Large intestine (tissue), 3 donors: ENCODE results near the gene CFAP251. TPM values are rescaled to one million over a fixed set of nuclear protein-coding genes. Genes with fewer than 3 reads are reported as not detected.
A peak's percentile ranks its signal among the peaks of the same experiment; 100 is the strongest.

Source experiments
- DNase-seq, 2 donors: peaks; one replicate each; pipeline versions ENCODE4 v3.0.0 to v3.0.0-alpha.2; 2013
- H3K27ac ChIP-seq: one replicate; pipeline ENCODE4 v1.5.1; 2013; ENCODE audit warnings: low read length
- H3K27me3 ChIP-seq: 2 replicates; pipeline ENCODE4 v1.6.1; 2013; ENCODE audit warnings: low read length; ENCODE audit not compliant: control insufficient read depth, insufficient read depth
- H3K36me3 ChIP-seq: 2 replicates; pipeline ENCODE4 v1.6.1; 2013; ENCODE audit warnings: low read length; ENCODE audit not compliant: control insufficient read depth, insufficient read depth
- H3K4me1 ChIP-seq: one replicate; pipeline ENCODE4 v1.6.1; 2013; ENCODE audit warnings: low read length; ENCODE audit not compliant: control insufficient read depth, insufficient read depth
- H3K4me3 ChIP-seq: one replicate; pipeline ENCODE4 v1.5.1; 2013; ENCODE audit warnings: low read length
- H3K9me3 ChIP-seq: one replicate; pipeline ENCODE4 v1.6.1; 2013; ENCODE audit warnings: mild to moderate bottlenecking, low read depth, low read length, moderate library complexity; ENCODE audit not compliant: control insufficient read depth
- WGBS: methylation state at CpG from one replicate; pipeline ENCODE4 v1.1.5; 2013; ENCODE audit warnings: low lambda C conversion rate; ENCODE audit not compliant: insufficient coverage; 5-methylcytosine and 5-hydroxymethylcytosine counted together
- polyA plus RNA-seq: library from polyadenylated mRNA; unstranded; fragments of 120-200 nt; gene quantifications from one replicate; pipeline ENCODE4 v1.2.1, GENCODE V29; 2013

Gene CFAP251
- polyA plus RNA-seq, 1 donor: 2.2 TPM

DNA sequence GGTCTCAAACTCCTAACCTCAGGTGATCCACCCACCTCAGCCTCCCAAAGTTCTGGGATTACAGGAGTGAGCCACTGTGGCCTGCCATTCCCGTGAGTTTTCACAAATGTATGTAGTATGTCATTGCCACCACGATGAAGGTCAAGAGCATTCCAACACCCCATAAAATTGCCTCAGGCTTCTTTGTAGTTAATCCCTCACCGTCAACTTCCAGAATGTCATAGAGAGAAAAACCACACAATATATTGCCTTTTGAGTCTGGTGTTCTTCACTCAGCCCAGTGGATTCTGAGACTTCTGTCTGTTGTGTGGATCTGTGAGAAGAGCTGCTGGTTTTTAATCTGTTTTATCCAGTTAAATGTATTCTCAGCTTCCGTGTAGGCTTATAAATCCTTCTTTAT is 12.6 kb upstream of the CFAP251 start:
- no peaks in the 10 kb centered on the region for H3K9me3 ChIP-seq
- no peaks in the 10 kb centered on the region for H3K4me1 ChIP-seq
- no peak overlapping the region for H3K4me3 ChIP-seq
- WGBS: no CpG with 5 or more reads among the region's 4 CpGs
- no peak overlapping the region for H3K27ac ChIP-seq
- no peak for DNase-seq
- peaks cover 64% of the 10 kb centered on the region for H3K36me3 ChIP-seq
- H3K27me3 ChIP-seq: no peaks in the 10 kb centered on the region

DNA sequence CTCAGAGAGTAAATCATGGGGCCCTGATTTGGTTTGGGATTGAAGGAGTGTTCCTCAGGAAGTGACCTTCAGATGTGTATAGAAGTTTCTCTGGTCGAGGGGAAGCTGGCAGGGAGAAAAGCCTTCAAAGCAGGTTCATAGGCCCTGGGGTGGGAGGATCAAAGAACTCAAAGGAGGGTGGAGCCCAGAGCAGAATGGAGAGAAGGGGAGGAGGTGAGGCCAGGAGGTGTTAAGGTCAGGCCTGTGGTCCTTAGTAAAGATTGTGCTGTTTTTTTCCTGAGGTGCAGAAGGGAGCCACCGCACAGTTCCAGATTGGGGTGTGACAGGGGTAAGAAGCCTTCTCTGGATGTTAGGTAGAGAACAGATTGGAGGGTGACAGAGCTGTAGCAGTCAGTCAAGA is 9.7 kb upstream of the CFAP251 start:
- H3K9me3 ChIP-seq: no peaks in the 10 kb centered on the region

GRCh38 chr12:121911824-121912585 is 6.4 kb upstream of the CFAP251 start:
- no peaks in the 10 kb centered on the region for H3K27me3 ChIP-seq
- peaks cover 56% of the 10 kb centered on the region for H3K36me3 ChIP-seq
- DNase-seq: no peak
- 91% methylated on average over 4 of the region's 14 CpGs for WGBS
- no peaks in the 10 kb centered on the region for H3K4me1 ChIP-seq
- no peak overlapping the region for H3K4me3 ChIP-seq
- no peaks in the 10 kb centered on the region for H3K9me3 ChIP-seq
- H3K27ac ChIP-seq: no peak overlapping the region

More for the DNA sequence above, 9.7 kb upstream of the CFAP251 start:
- Histone ChIP-seq H3K4me3 (no peak overlapping the region), H3K36me3 (peaks cover 51% of the 10 kb centered on the region), H3K27ac (no peak overlapping the region), H3K4me1 (no peaks in the 10 kb centered on the region), H3K27me3 (no peaks in the 10 kb centered on the region)
- no peak for DNase-seq
- WGBS: 40% methylated on average over 1 of the region's 2 CpGs

DNA sequence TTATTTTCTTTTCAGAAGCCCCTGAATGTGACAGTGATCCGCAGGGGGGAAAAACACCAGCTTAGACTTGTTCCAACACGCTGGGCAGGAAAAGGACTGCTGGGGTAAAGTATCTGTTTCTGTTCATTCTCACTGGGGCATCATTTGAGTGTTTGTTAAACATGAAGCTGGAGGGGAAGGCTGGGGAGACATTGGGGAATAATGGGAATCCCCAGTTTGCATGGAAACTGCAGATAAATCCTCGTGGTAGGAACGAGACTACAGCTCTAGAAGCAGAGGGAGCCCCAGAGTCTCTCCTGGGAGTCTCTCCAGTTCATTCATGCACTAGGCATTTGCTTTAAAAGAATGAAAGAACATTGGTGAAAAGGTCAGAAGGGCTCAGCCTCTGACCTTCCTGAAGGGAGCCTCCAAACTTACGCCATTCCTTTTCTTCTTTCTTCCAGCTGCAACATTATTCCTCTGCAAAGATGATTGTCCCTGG is 2.5 kb upstream of the CFAP251 start:
- H3K36me3 ChIP-seq: peaks cover 36% of the 10 kb centered on the region

DNA sequence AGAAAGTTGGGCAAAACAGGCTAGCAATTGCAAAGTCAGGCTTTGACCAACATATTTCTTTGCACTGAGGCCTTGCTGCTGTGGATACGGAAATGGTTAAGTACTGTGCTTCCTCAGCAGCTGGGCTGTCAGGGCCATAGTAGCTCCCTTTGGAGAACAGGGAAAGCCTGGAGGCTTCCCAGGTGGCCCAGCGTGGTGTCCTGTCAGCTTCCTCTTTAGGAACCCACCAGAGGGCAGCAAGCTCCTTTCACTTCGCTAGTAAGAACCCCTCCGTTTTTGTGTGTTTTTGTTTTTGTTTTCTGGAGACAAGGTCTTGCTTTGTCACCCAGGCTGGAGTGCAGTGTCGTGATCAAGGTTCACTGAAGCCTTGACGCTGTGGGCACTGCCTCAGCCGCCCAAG is 1.7 kb upstream of the CFAP251 start:
- no peak overlapping the region for H3K4me3 ChIP-seq
- H3K27me3 ChIP-seq: no peaks in the 10 kb centered on the region
- no CpG with 5 or more reads among the region's 7 CpGs for WGBS
- no peak for DNase-seq
- H3K9me3 ChIP-seq: no peaks in the 10 kb centered on the region
- peaks cover 35% of the 10 kb centered on the region for H3K36me3 ChIP-seq
- peaks cover 2% of the 10 kb centered on the region for H3K4me1 ChIP-seq
- H3K27ac ChIP-seq: no peak overlapping the region

More for the DNA sequence above, 2.5 kb upstream of the CFAP251 start:
- Histone ChIP-seq H3K27me3 (no peaks in the 10 kb centered on the region), H3K4me3 (no peak overlapping the region), H3K4me1 (peaks cover 2% of the 10 kb centered on the region), H3K9me3 (no peaks in the 10 kb centered on the region), H3K27ac (no peak overlapping the region)
- no peak for DNase-seq
- WGBS: 100% methylated on average over 1 of the region's 5 CpGs

DNA sequence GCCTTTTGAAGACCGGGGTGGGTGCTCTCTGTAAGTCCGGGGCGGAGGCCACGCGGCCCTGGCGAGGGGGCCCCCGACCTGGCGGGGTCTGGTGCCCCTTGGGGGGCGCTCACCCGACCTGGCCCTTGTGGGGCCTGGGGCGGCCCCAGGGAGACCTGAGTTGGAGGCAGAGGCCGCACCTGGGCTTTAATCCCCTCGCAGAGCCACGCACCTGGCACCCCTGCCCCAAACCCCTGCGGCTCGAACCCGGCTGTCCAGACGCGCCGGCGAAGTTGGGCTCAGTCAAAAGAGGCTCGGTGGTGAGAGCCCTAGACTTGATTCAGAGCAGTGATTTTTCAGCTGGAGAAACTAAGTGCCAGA is 267 bp downstream of the CFAP251 start:
- H3K4me1 ChIP-seq: peaks cover 2% of the 10 kb centered on the region
- H3K27me3 ChIP-seq: no peaks in the 10 kb centered on the region
- peak overlapping the region; percentile 45 for H3K4me3 ChIP-seq
- peaks cover 24% of the 10 kb centered on the region for H3K36me3 ChIP-seq
- DNase-seq: no peak
- WGBS: no CpG with 5 or more reads among the region's 22 CpGs
- no peaks in the 10 kb centered on the region for H3K9me3 ChIP-seq
- no peak overlapping the region for H3K27ac ChIP-seq

GRCh38 chr12:121921066-121921465 is 2.7 kb downstream of the CFAP251 start:
- Histone ChIP-seq H3K9me3 (no peaks in the 10 kb centered on the region), H3K27me3 (no peaks in the 10 kb centered on the region), H3K4me3 (no peak overlapping the region), H3K27ac (no peak overlapping the region), H3K36me3 (peaks cover 13% of the 10 kb centered on the region), H3K4me1 (peaks cover 6% of the 10 kb centered on the region)
- no peak for DNase-seq
- no CpG with 5 or more reads among the region's 2 CpGs for WGBS

DNA sequence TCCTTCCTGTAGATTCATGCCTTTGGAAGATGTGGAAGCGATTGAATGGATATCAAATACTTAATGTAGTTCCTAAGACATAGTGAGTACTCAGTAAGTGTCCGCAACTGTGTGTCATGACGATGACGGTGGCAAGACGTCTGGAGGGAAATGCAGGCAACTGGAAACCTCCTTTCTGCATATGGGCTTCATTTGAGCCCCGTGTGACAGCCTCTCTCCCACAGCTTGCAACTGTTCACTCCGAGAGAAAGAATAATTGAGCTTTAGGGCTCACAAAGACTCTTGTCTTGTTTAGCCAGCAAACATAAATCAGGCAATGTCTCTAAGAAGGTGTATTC is 6.9 kb downstream of the CFAP251 start:
- no peak for DNase-seq
- no CpG with 5 or more reads among the region's 7 CpGs for WGBS
- H3K27ac ChIP-seq: peak overlapping the region; percentile 57

GRCh38 chr12:121926874-121927706 is 8.7 kb downstream of the CFAP251 start:
- Histone ChIP-seq H3K27me3 (no peaks in the 10 kb centered on the region), H3K4me3 (no peak overlapping the region), H3K27ac (no peak overlapping the region), H3K9me3 (no peaks in the 10 kb centered on the region), H3K36me3 (no peaks in the 10 kb centered on the region), H3K4me1 (peaks cover 3% of the 10 kb centered on the region)
- 100% methylated on average over 1 of the region's 7 CpGs for WGBS
- DNase-seq: no peak

More for the DNA sequence above, 6.9 kb downstream of the CFAP251 start:
- Histone ChIP-seq H3K4me3 (no peak overlapping the region), H3K27me3 (no peaks in the 10 kb centered on the region), H3K36me3 (no peaks in the 10 kb centered on the region), H3K4me1 (peaks cover 3% of the 10 kb centered on the region), H3K9me3 (no peaks in the 10 kb centered on the region)

DNA sequence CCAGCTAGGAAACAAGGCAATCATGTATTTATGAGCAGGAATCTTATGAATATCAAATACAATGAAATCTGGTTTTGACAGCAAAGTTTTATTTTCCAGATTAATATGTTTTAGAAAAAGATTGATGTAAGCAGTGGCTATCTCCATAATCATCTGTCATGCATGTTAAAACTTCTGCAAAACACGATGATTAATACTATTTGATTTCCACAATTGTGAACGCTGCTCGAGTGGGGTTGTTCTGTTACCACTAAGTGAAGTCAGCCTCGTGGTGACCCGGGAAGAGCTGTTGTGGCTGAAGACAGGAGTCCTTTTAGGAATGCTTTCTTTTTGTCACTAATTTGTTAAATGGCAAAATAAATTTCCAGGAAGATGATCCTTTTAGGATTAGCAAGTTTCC is 9.4 kb downstream of the CFAP251 start:
- Histone ChIP-seq H3K4me1 (peaks cover 3% of the 10 kb centered on the region), H3K36me3 (no peaks in the 10 kb centered on the region), H3K9me3 (no peaks in the 10 kb centered on the region), H3K4me3 (no peak overlapping the region), H3K27me3 (no peaks in the 10 kb centered on the region), H3K27ac (no peak overlapping the region)
- DNase-seq: no peak
- 81% methylated on average over 2 of the region's 5 CpGs for WGBS
